Astrocyte of the cerebellum (primary cell): Measurements from ENCODE around the gene SEC31A.

ENCODE experiments used
- DNase-seq: peaks from one replicate; pipeline ENCODE4 v3.0.0-alpha.2; 2011; ENCODE audit warnings: low read depth
- H3K4me3 ChIP-seq: 2 replicates; pipeline ENCODE4 v1.5.1; 2011; ENCODE audit warnings: mild to moderate bottlenecking, low read depth, low read length, moderate library complexity
- CTCF ChIP-seq: IDR thresholded peaks from 2 replicates; pipeline ENCODE4 v1.5.1; 2012; ENCODE audit warnings: low read length, low read depth, moderate library complexity, mild to moderate bottlenecking; ENCODE audit errors: missing control alignments
- in situ Hi-C: cut with HindIII; loops from 2 replicates; pipeline ENCODE4 v1.10.0; 2017; ENCODE audit warnings: low sequenced_read_pairs

SEC31A gene

GRCh38 chr4:82787342-82787741 lies 103.6 kb downstream of the SEC31A start:
- in situ Hi-C loops: no loop called here
- TF ChIP-seq CTCF: no peak
- no peak overlapping the region for H3K4me3 ChIP-seq
- DNase-seq: no peak

GRCh38 chr4:82786828-82787227 lies 104.1 kb downstream of the SEC31A start:
- in situ Hi-C loops: no loop called here
- DNase-seq: no peak
- TF ChIP-seq CTCF: no peak
- H3K4me3 ChIP-seq: no peak overlapping the region

- DNase-seq: peak; percentile 75
- in situ Hi-C loops: no loop called here
- no peak for TF ChIP-seq CTCF
- H3K4me3 ChIP-seq: peak overlapping the region; percentile 6
Observed at GRCh38 chr4:82785611-82786400, 105.1 kb downstream of the SEC31A start.

GRCh38 chr4:82784681-82785610 lies 106.0 kb downstream of the SEC31A start:
- in situ Hi-C loops: no loop called here
- no peak for TF ChIP-seq CTCF
- peak overlapping the region; percentile 6 for H3K4me3 ChIP-seq
- DNase-seq: no peak

GRCh38 chr4:82782626-82783345 lies 108.2 kb downstream of the SEC31A start:
- DNase-seq: no peak
- no peak for TF ChIP-seq CTCF
- H3K4me3 ChIP-seq: no peak overlapping the region
- in situ Hi-C loops: no loop called here

GRCh38 chr4:82780752-82781231 lies 110.2 kb downstream of the SEC31A start:
- in situ Hi-C loops: no loop called here
- no peak for TF ChIP-seq CTCF
- no peak overlapping the region for H3K4me3 ChIP-seq
- no peak for DNase-seq
